Epithelial cell of prostate (primary cell): Measurements from ENCODE around the gene SLC4A1.
"Not testable (repeated sequence)": the region's sequence is repeated elsewhere in the genome, so short reads cannot be mapped to it uniquely, and the experiment has no call there.

Experiments used
- DNase-seq: peaks from one replicate; pipeline ENCODE4 v3.0.0-alpha.2; 2011; ENCODE audit warnings: low read depth, low spot score
- H3K27ac ChIP-seq: fragments of 450-650 bp; 2 replicates; pipeline ENCODE4 v1.5.1; 2017; ENCODE audit warnings: mild to moderate bottlenecking

SLC4A1 gene

GRCh38 chr17:44258811-44259351 lies 9.1 kb downstream of the SLC4A1 start:
- no peak for DNase-seq
- no peak overlapping the region for H3K27ac ChIP-seq

GRCh38 chr17:44257815-44258760 lies 9.8 kb downstream of the SLC4A1 start:
- DNase-seq: no peak

GRCh38 chr17:44256671-44257070 lies 11.3 kb downstream of the SLC4A1 start:
- no peak for DNase-seq
- no peak overlapping the region for H3K27ac ChIP-seq

More at GRCh38 chr17:44257815-44258760, 9.8 kb downstream of the SLC4A1 start:
- H3K27ac ChIP-seq: no peak overlapping the region

GRCh38 chr17:44255915-44256314 lies 12.0 kb downstream of the SLC4A1 start:
- DNase-seq: no peak
- H3K27ac ChIP-seq: no peak overlapping the region

GRCh38 chr17:44254361-44255095 lies 13.4 kb downstream of the SLC4A1 start:
- no peak overlapping the region for H3K27ac ChIP-seq
- no peak for DNase-seq

- H3K27ac ChIP-seq: no peak overlapping the region
- DNase-seq: no peak
These were observed 14.9 kb downstream of the SLC4A1 start for GRCh38 chr17:44253006-44253405.

- no peak for DNase-seq
- no peak overlapping the region for H3K27ac ChIP-seq
These were observed 16.9 kb downstream of the SLC4A1 start for GRCh38 chr17:44251062-44251461.

- no peak for DNase-seq
- H3K27ac ChIP-seq: no peak overlapping the region
These were observed 18.3 kb downstream of the SLC4A1 start for GRCh38 chr17:44249501-44250246.

- no peak for DNase-seq
- H3K27ac ChIP-seq: no peak overlapping the region
These were observed 19.8 kb downstream of the SLC4A1 start for GRCh38 chr17:44247876-44248736.

GRCh38 chr17:44247440-44247841 lies 20.5 kb downstream of the SLC4A1 start:
- no peak for DNase-seq
- no peak overlapping the region for H3K27ac ChIP-seq

- H3K27ac ChIP-seq: no peak overlapping the region
- no peak for DNase-seq
These were observed 26.8 kb downstream of the SLC4A1 start for GRCh38 chr17:44241106-44241624.

- not testable (repeated sequence) for H3K27ac ChIP-seq, DNase-seq
These were observed 30.0 kb downstream of the SLC4A1 start for GRCh38 chr17:44237886-44238285.

- H3K27ac ChIP-seq: peak overlapping the region; percentile 86
- no peak for DNase-seq
These were observed 31.4 kb downstream of the SLC4A1 start for GRCh38 chr17:44236444-44236991.

- peak; percentile 87 for DNase-seq
- H3K27ac ChIP-seq: peak overlapping the region; percentile 86
These were observed 32.4 kb downstream of the SLC4A1 start for GRCh38 chr17:44235583-44235936.

GRCh38 chr17:44233582-44233981 lies 34.4 kb downstream of the SLC4A1 start:
- no peak for DNase-seq
- no peak overlapping the region for H3K27ac ChIP-seq

GRCh38 chr17:44232061-44232460 lies 35.9 kb downstream of the SLC4A1 start:
- no peak overlapping the region for H3K27ac ChIP-seq
- no peak for DNase-seq

GRCh38 chr17:44230140-44230539 lies 37.8 kb downstream of the SLC4A1 start:
- no peak overlapping the region for H3K27ac ChIP-seq
- no peak for DNase-seq

GRCh38 chr17:44229090-44229489 lies 38.8 kb downstream of the SLC4A1 start:
- H3K27ac ChIP-seq: no peak overlapping the region

GRCh38 chr17:44223541-44224071 lies 44.3 kb downstream of the SLC4A1 start:
- H3K27ac ChIP-seq: peak overlapping the region; percentile 96
- DNase-seq: no peak

More at GRCh38 chr17:44229090-44229489, 38.8 kb downstream of the SLC4A1 start:
- DNase-seq: no peak
